ENCODE measurements around the gene PRKN. TPM values are rescaled to one million over a fixed set of nuclear protein-coding genes. Genes with fewer than 3 reads are reported as not detected.

The PRKN gene
- total RNA-seq, 1 experiment from 2014 or later: 1.1 TPM

DNA sequence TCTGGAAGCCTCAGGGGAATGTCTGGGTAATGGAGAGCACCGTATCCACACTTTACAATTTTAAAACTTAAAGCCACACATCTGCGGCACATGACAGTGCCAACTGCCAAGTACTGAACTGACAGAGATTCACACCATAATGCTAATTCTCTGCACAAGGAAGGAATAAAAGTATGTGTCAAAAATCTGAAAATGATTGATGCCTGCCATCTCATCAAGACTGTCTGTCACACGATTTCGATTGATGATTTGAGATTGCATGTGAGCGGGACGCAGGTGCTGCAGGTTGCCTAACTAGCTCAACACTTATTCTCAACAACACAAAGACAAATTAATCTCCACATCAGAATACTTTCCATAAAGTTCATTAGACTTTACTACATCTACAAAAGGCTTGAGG is 391.2 kb downstream of the PRKN start:
- in situ Hi-C loops (cut with HindIII; ENCODE audit: low pct_unique_long_range_greater_than_20kb, low sequenced_read_pairs): no loop called here
- DNase-seq (ENCODE audit: low read depth): no peak

DNA sequence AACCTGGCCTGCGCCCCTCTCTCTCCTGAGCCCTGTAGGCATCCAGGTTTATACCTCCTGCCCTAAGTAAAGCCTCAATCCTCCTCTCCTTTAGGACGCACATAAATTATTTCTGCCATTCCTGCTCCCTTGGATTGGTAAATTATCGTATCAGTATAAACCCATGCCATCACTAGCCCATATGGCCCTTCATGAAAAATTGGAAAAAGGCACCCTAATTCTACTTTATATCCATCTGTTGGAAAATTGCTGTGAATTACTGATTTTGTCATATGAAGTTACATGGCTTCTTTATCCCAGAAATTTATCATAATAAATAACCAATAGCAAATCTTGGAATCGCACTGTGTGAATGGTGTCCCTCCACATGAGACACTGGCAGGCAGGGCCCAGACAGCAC is 395.2 kb downstream of the PRKN start:
- in situ Hi-C loops (cut with HindIII; ENCODE audit: low pct_unique_long_range_greater_than_20kb, low sequenced_read_pairs): no loop called here
- no peak for DNase-seq (ENCODE audit: low read depth)

DNA sequence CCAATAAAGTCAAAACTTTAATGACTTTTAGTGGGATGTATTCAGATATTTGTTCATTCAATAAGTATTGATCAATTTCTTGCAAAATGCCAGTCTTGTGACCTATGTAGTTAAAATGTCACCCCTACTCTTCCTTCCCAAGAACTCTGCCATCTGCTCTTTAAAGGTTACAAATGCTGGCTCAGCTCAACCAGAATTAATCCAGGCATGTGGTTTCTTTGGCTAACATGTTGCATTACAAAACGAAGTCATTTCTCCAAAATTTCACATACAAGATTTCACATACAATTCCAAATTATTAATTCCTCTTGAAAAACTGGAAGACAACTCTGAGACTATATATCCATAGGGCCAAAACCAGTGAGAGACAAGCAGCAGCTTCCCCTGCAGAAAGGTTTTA is 395.7 kb downstream of the PRKN start:
- in situ Hi-C loops (cut with HindIII; ENCODE audit: low pct_unique_long_range_greater_than_20kb, low sequenced_read_pairs): no loop called here
- no peak for DNase-seq (ENCODE audit: low read depth)

DNA sequence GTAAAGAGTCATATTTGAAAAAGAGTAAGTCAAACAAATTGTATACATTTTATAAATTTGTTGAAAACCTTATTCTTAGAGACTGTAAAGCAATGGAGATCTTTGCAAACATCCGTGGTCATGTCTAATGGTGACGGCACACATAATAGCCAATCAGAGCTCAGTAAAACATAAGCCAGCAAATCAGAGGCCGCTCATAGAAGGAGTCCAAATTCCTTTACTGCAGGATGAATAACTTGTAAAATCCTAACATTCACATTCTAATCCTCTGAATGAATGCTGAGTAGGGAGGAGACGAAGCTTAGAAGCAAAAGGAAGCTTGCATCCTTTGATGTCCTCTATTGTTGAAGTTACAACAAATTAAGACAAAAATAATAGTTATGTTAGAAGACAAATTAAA is 401.7 kb downstream of the PRKN start:
- in situ Hi-C loops (cut with HindIII; ENCODE audit: low pct_unique_long_range_greater_than_20kb, low sequenced_read_pairs): no loop called here

DNA sequence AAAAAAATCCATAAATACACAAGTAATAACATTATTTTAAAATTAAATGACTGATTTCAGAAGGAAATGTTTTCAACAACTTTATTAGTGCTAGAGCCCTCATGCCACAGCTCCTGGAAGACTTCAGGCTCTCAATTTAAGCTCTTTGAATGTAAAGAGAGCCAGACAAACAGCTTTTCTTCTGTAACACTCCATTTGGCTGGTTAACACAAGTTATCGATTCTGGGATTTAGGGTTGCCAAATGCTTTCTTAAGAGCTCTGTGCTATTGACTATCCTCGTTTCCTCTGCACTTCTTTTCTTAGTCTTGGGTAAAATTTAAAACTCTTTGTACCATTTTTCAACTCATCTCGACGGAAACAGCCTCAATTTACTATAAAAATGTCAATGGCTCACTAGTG is 402.5 kb downstream of the PRKN start:
- DNase-seq (ENCODE audit: low read depth): no peak
- in situ Hi-C loops (cut with HindIII; ENCODE audit: low pct_unique_long_range_greater_than_20kb, low sequenced_read_pairs): no loop called here

More for the DNA sequence above, 401.7 kb downstream of the PRKN start:
- no peak for DNase-seq (ENCODE audit: low read depth)

DNA sequence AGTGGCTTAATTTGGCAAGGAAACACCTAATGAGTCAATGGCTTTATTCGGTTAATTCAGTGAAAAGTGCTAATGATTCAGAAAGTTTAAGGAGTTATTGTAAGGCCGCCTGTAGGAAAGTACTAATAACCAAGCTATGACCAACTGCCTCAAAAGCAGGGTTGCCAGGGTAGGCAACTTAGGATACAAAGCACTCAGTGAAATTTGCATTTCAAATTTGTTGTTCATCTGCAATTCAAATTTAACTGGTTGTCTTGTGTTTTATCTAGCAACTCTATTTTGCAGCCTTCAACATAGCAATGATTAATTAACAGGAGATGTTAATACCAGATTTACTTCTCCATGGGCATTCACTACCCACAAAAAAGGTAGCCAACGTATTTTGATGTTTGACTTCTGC is 412.3 kb downstream of the PRKN start:
- in situ Hi-C loops (cut with HindIII; ENCODE audit: low pct_unique_long_range_greater_than_20kb, low sequenced_read_pairs): no loop called here

DNA sequence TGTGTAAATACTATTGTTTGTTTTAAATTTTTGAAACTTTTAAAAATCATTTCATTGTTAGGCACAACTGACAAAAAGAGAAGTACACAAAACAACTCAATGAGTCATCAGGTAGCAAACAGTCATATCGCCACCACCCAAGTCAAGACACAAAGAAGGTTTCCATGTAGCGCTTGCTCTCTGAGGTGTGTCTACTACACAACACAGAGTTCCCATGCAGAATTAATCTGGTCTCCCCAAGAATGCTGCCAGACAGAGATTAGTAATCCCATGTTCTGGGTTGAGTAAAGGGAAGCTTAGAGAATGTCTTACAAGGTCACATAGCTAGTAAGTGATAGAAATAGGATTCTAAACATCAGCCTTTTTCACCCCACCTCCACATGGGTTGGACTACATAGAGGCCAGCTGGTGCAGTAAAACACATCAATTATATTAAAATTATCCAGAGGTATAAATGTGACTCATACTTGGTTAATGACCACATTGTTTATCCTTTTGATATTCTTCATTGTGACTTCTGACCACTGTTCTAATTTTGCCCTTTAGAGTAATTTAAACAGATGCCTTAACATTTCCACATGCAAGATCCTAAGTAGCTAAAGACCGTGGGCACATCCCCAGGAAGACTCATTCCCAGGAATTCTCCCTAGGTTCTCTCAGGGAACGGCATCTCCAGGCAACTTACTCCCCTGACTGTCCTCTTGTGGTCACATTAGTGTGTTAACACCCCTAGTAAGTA is 413.5 kb downstream of the PRKN start:
- DNase-seq (ENCODE audit: low read depth): no peak

More for the DNA sequence above, 412.3 kb downstream of the PRKN start:
- no peak for DNase-seq (ENCODE audit: low read depth)

DNA sequence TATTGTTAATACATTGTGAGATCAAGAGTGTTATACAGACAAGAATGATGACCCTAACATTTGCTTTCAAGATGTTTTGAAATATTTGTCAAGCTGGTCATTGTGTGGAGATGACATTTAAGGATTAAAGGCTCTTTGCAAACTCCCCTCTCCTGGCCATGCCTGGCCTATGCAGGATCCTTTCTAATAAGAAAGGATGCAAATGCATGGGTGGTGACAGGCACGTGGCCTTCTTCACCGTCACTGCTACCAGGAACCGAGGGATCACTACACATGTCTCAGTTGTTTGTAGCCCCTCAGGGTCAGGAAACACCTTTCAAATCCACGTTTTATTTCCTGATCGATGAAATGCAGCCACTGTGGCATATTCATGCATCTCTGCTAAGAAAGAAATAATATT is 419.7 kb downstream of the PRKN start:
- DNase-seq (ENCODE audit: low read depth): no peak
- in situ Hi-C loops (cut with HindIII; ENCODE audit: low pct_unique_long_range_greater_than_20kb, low sequenced_read_pairs): no loop called here

More for the DNA sequence above, 413.5 kb downstream of the PRKN start:
- in situ Hi-C loops (cut with HindIII; ENCODE audit: low pct_unique_long_range_greater_than_20kb, low sequenced_read_pairs): no loop called here

DNA sequence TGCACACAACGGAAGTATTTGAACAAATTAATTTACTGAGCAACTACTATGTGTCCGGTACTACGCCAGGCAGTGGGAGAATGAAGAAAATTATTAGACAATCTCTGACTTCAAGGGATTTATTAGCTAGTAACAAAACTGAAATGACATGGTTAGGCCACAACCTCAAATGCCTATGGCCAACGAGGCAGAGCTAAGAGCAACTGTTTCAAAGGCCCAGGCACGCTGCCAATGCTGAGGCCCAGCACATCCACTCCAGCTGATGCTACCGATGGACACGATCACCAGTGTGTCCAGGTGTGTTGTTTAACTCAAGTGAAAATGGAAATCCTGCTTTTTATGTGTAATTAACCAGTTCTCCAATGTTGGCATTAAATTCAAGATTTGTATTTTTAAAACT is 420.9 kb downstream of the PRKN start:
- no peak for DNase-seq (ENCODE audit: low read depth)
- in situ Hi-C loops (cut with HindIII; ENCODE audit: low pct_unique_long_range_greater_than_20kb, low sequenced_read_pairs): no loop called here

DNA sequence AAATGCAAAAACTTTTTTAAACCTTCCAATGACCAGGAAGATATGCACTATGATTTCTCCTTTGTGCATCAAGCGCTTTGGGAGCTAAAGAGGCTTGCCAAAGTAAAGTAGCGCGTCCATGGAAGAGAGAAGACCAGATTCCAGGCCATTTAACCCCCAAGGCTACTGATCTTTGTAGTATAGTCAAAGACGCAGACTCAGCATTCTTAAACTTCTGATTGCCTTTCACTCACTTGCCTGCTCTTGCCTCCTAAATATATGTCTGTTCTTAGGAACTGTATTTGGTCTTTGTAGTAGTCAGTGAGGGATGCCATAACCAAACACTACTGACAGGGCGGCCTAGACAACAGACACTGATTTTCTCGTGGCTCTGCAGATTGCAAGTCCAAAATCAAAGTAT is 426.4 kb downstream of the PRKN start:
- no peak for DNase-seq (ENCODE audit: low read depth)
- in situ Hi-C loops (cut with HindIII; ENCODE audit: low pct_unique_long_range_greater_than_20kb, low sequenced_read_pairs): no loop called here

DNA sequence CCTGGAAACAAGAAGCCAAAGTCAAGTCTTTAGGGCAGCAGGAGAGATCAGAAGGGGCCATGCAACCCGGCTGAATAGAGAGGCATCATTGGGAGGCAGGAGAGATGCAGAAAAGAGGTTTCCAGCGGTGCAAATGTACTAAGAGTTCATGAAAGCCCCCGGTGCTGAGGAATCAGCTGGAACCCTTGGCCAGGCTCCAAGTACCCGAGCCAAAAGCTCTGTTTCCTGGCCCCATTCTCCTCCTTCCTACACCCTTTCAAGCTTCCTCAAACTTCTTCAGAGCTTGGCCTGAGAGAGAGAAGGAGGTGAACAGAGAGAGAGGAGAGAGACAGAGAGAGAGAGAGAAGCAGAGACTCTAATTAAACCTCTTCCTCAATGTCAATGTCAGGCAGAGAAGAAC is 433.5 kb downstream of the PRKN start:
- no peak for DNase-seq (ENCODE audit: low read depth)
- in situ Hi-C loops (cut with HindIII; ENCODE audit: low pct_unique_long_range_greater_than_20kb, low sequenced_read_pairs): no loop called here

DNA sequence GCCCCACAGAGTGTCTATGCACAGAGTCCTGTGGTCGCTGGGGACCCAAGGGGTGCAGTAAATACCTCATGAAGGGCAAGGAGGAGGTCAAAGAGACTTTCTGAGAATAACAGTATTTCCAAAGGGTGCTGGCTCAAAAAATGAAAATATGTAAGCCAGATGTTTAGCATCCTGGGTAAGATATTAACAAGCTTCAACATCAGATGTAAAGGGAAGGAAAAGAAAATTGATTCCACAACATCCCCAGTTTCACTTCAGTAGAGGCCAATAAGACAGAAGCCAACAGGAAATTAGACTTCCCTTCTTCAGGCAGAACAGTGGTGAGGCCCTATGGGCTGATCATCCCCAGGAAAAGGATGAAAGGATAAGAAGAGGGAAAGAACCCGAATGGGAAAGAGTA is 434.7 kb downstream of the PRKN start:
- in situ Hi-C loops (cut with HindIII; ENCODE audit: low pct_unique_long_range_greater_than_20kb, low sequenced_read_pairs): no loop called here

DNA sequence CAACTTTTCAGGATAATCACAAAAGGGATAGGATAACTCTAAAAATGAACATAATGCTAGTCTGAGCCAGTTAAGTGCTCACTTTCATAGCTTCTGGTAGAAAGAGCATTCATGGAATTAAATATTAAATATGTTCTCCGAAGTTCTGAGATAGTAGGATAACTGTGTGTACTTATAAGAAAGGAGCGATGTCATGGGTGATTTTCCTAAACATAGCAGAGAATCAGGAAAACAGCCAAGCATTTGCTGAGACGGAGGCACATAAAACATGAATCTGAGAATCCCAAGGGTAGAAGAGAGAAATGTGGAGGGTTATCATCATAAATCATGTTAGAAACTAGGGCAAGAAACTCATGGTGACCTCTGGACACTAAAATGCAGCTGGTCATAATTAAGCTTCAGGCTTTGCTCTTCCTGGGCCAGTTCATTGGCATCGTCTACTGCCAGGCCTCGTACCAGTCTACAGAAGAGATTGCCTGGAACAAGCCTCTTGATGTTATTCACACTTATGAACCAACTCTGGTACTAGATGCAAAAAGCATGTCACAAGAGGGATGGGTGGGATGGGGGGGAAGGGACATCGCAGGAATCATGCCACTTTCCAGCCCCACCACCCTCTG is 436.6 kb downstream of the PRKN start:
- DNase-seq (ENCODE audit: low read depth): no peak
- in situ Hi-C loops (cut with HindIII; ENCODE audit: low pct_unique_long_range_greater_than_20kb, low sequenced_read_pairs): no loop called here

More for the DNA sequence above, 434.7 kb downstream of the PRKN start:
- no peak for DNase-seq (ENCODE audit: low read depth)

DNA sequence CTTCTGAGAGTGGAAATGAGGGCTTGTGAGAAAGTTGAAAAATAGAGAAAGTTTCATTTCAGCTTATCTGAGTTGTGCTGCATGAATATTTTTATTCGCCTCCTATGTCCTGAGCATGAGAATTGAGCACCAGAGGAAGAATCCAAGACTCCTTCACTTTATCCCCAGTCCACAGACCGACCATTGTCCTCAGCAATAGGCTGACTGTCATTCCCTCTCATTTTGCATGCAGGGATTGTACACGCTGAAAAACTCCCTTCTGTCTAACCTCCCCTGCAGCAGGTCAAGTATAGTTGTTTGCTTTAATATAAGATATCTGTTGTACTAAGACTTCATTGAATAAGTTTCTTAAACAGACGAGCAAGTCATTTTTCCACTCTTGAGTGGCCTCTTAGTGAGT is 437.6 kb downstream of the PRKN start:
- no peak for DNase-seq (ENCODE audit: low read depth)
- in situ Hi-C loops (cut with HindIII; ENCODE audit: low pct_unique_long_range_greater_than_20kb, low sequenced_read_pairs): no loop called here

DNA sequence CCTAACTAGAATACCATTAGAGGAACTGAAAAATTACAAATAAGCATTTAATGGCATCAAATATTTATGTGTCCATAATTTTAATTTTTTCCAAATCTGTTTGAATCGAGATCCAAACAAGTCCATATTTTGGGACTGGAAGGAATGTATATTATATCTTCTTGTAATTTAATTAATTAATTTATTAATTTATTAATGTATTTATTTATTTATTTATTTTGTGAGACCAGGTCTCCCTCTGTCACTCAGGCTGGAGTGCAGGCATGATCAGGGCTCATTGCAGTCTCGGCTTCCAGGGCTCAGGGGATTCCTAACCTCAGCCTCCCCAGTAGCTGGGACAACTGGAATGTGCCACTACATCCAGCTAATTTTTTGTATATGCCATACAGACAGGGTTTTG is 453.6 kb downstream of the PRKN start:
- no peak for DNase-seq (ENCODE audit: low read depth)
- in situ Hi-C loops (cut with HindIII; ENCODE audit: low pct_unique_long_range_greater_than_20kb, low sequenced_read_pairs): no loop called here

DNA sequence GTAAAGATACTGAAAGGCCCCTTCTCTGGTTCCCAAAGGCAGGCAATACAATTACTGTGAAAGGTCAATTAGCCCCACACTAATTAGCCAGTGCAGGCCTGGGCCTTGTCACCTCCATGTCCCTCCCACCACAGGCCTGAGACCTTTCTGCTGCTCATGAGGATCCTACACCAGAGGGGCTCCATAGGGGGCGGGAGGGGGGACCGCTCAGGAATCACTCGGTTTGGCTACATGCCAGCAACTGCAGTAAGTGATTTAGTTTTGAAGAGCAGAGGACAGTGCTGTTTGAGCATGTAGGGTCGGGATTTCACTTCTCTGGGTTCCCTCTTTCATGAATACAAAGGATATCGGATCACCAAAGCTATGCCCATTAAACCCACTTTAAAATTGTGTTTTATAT is 455.6 kb downstream of the PRKN start:
- in situ Hi-C loops (cut with HindIII; ENCODE audit: low pct_unique_long_range_greater_than_20kb, low sequenced_read_pairs): no loop called here
- DNase-seq (ENCODE audit: low read depth): no peak

DNA sequence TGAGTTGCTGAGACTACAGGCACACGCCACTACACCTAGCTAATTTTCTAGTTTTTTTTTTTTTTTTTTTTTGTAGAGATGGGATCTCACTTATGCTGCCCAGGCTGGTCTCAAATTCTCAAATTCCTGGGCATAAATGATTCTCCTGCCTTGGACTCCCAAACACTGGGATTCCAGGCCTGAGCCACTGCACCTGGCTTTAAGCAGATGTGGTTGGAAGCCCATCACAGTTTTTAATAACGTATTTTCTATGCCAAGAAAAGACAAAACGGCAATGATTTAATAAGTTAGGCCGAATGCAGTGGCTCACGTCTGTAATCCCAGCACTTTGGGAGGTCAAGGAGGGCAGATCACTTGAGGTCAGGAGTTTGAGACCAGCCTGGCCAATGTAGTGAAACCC is 456.6 kb downstream of the PRKN start:
- no peak for DNase-seq (ENCODE audit: low read depth)
- in situ Hi-C loops (cut with HindIII; ENCODE audit: low pct_unique_long_range_greater_than_20kb, low sequenced_read_pairs): no loop called here

DNA sequence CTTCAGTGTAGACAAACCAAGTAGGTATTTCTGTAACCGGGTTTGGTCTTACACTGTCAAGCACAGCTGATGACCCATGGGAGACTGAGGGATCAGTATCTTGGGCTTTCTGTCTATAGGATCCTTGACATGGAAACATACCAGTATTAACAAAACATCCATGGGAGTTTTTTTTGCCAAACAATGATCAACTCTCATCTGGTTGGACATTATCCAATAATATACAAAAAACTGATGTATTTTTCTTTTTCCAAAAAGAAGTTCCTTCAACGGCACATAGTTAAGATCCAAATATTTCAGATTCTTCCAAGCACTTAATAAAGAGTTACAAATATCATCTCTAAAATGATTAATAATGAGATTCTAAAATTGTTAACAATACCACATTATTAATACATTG is 459.9 kb downstream of the PRKN start:
- in situ Hi-C loops (cut with HindIII; ENCODE audit: low pct_unique_long_range_greater_than_20kb, low sequenced_read_pairs): no loop called here
- DNase-seq (ENCODE audit: low read depth): no peak

DNA sequence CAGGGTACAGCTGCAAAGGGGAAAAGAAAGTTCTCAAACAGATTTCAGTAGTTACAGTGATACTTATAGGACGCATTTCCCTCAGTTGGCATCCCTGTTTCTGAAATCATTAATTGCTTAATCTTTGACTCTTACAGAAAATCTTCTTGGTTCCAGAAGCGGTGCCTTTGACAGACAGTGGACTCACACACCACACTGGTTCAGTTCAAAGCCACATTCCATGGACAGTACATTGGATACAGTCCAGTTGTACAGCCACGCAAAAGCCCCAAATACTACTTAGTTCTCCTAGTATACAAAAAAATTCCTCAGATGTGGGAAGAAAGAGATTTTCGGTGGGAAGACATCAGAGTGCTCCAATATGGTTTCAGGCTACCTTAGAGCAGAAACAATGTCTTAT is 460.4 kb downstream of the PRKN start:
- in situ Hi-C loops (cut with HindIII; ENCODE audit: low pct_unique_long_range_greater_than_20kb, low sequenced_read_pairs): no loop called here
- no peak for DNase-seq (ENCODE audit: low read depth)

DNA sequence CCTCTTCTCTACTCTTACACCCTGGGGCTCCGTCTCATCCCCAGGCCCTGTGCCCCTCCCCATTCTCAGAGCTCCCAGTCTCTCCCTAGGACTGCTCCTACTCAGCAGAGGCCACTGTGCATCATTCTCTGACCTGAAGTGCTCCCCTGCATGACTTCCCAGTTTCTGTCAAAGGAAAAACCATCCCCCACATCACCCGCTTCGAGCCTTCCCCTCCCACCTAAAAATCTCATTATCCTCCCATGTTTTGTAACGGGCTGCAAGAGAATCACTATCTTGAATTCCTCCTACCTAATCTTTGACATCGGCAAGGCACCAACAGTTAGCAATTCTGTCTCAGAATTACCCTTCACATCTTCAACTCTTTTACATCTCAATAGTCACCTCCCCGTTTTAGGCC is 463.0 kb downstream of the PRKN start:
- in situ Hi-C loops (cut with HindIII; ENCODE audit: low pct_unique_long_range_greater_than_20kb, low sequenced_read_pairs): no loop called here
- DNase-seq (ENCODE audit: low read depth): no peak
